ENCODE data around the gene CNIH1.
"Not testable (repeated sequence)": the region's sequence is repeated elsewhere in the genome, so short reads cannot be mapped to it uniquely, and the experiment has no call there.

The CNIH1 gene

DNA sequence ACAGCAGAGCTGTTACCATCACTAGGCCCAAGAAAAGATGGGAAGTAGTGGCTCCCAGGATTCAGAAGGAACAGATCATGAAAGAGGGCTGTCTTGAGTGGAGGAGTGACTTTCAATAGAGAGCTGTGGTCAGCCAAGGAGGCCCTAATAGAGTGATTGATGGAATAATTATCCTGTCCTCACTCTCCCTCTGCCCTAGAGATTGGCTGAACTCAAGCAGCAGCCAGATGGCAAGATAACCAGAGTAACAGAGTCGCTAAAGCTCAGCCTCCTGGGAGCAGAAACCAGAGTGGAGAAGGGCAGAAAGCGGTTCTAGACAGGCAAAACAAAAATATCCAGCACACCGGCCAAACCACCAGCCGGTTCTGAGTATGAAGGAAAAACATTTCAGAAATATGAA, 24.5 kb upstream of the CNIH1 start:
- DNase-seq = no peak

DNA sequence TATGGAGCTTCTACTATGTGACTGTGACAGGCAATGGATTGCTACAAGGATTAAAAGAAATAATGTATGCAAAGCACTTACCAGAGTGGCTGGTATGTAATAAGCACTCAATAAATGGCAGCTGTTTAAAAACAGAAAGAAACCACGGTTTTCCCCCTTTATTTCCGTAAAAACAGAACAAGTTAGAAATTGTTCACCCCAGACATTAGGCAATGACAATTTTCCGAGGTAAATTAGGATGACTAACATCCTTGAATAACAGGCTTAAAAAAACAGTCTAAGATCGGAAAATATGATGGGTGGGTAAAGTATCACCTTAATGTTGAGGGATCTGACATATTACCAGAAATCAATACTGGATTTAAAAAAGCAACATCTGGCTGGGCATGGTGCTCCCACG, 20.9 kb upstream of the CNIH1 start:
- DNase-seq = no peak

DNA sequence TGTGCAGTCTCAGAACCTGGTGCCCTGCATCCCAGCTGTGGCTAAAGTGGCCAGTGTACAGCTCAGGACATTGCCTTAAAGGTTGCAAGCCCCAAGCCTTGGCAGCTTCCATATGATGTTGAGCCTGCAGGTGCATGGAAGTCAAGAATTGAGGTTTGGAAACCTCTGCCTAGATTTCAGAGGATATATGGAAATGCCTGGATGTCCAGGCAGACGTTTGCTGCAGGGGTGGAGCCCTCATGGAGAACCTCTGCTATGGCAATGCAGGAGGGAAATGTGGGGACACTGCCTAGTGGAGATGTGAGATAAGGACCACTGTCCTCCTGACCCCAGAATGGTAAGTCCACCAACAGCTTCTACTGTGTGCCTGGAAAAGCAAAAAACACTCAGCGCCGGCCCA, 17.9 kb upstream of the CNIH1 start:
- no peak for DNase-seq

DNA sequence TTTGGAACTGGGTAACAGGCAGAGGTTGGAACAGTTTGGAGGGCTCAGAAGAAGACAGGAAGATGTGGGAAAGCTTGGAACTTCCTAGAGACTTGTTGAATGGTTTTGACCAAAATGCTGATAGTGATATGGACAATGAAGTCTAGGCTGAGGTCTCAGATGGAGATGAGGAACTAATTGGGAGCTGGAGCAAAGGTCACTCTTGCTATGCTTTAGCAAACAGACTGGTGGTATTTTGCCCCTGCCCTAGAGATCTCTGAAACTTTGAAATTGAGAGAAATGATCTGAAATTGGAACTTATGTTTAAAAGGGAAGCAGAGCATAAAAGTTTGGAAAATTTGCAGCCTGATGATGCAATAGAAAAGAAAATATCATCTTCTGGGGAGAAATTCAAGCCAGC, 17.4 kb upstream of the CNIH1 start:
- not testable (repeated sequence) for DNase-seq

DNA sequence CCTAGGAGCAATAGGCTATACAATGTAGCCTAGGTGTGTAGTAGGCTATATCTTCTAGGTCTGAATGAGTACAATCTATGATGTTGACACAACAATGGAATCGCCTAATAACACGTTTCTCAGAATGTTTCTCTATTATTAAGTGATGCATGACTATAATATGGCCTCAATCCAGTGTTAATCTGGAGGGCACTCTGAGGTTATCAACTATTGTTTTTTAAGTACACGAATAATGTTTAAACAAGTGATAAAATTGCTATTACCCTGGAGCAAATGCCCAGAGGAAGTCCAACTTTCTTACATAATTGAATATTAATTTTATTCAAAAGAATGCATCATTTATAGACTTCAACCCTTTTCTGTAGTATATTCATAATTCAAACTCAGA, 16.4 kb upstream of the CNIH1 start:
- no peak for DNase-seq

DNA sequence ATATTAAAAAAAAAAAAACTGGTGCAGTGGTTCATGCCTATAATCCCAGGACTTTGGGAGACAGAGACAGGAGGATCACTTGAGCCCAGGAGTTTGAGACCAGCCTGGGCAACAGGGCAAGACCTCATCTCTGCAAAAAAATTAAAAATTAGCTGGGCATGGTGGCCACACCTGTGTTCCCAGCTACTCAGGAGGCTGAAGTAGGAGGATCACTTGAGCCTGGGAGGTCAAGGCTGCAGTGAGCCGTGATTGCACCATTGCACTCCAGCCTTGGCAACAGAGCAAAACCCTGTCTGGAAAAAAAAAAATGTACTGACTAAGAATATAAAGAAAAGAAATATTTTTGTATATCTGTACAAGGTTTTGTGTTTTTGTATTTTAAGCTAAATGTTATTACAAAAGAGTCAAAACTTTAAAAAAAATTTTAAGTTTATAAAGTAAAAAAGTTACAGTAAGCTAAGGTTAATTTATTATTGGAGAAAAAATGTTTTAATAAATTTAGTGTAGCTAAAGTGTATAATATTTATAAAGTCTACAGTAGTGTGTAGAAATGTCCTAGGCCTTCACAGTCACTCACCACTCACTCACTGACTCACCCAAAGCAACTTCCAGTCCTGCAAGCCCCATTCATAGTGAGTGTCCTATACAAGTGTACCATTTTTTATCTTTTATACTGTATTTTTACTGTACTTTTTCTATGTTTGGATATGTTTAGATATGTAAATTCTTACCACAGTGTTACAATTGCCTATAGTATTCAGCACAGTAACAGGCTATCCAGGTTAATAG, 15.8 kb upstream of the CNIH1 start:
- DNase-seq = not testable (repeated sequence)

DNA sequence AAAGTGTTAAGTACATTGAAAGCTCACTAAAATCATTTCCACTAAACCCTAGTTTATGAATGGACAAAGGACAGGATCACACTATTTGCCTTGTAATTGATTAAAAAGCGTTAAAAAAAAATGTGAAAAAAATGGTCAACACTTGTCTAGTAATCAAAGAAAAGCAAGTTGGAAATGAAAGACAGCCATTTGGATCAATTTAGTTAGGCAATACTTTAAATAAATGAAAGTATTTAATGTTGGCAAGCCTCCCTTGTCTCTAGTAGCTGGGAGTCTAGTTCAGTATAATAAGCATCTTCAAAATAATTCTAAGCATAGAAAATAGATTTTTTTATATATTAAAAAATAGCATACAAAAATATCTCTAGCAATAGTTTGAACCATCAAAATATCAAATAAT, 14.2 kb upstream of the CNIH1 start:
- DNase-seq = no peak

DNA sequence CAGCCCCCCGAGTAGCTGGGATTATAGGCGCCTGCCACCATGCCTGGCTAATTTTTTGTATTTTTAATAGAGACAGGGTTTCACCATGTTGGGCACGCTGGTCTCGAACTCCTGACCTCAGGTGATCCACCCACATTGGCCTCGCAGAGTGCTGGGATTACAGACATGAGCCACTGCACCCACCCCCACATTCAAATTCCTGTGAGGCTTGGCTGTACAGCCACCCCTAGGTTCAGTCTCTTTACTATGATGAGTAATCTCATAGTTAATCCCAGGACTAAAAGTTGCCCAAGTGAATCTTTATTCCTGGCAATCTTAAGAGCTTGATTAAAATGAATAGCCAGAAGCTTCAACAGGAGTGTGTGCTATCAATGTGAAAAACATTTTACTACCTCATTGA, 12.8 kb upstream of the CNIH1 start:
- not testable (repeated sequence) for DNase-seq

DNA sequence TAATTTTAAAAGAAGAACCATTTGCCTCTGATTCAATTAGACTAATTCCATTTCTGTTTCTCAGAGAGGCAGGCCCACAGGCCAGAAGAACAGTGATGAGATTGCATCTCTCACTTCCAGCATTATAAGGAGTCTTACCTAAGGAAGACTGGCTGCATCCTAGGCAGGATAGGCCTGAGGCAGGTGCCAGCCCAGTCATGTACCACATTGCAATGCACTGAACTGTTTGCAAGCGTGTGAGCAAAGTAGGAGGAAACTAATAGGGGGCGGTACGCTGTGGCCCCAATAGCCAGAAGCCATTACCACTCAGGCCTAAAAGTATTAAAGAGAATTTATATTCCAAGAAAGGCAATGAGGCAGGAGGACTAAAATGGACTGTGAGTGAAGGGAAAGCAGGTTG, 12.1 kb upstream of the CNIH1 start:
- DNase-seq = no peak

DNA sequence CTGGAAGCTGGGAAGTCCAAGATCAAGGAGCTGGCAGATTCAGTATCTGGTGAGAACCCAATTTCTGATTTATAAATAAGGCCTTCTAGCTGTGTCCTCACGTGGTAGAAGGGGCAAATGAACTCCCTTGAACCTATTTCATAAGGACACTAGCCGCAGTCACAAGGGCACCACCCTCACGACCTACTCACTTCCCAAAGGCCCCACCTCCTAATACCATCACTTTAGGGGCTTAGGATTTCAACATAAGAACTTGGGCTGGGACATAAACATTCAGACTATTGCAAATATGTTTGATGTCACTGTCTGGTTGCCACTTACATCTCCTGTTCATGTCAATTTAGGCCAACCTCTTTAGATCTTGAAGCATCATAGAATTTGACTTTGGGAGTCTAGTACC, 10.8 kb upstream of the CNIH1 start:
- DNase-seq = no peak

DNA sequence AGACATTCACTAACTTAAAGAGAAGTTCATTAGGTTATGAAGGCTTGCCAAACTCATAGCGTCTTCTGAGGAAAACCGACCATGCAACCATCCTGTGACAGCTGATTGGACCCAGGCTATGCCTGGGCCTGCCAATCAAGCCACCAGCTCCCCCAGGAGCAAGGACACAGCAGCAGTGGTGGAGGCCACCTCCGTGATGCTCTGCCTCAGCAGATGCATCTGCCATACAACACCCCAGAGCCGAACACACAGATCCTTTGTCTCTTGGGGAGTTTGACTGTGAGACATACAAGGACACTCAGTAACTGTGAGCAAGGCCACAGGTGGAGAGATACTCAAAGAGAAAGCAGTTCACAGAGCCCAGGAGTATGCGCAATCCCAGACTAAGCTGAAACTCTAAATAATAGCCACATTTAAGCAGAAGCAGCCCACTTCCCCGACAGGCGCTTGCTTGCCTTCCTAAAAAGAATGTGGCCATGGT, 10.0 kb upstream of the CNIH1 start:
- no peak for DNase-seq

DNA sequence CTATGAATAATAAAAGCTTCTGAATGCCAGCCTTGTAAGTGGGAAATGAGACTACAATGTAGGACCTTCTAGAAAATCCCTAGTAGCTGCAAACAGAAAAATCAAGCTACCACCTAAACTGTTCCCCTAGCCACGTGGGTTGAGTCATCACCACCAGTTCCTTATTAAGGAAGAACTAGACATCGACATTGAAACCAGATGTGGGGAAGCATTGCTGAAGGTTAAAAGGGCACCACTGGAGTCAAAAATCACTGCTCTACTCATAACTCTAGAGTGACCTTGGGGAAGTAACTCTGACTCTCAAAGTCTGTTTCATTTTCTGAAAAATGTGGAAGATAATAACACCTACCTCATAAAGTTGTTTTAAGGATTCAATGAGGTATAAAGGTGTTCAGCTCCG, 9.4 kb upstream of the CNIH1 start:
- DNase-seq = no peak

DNA sequence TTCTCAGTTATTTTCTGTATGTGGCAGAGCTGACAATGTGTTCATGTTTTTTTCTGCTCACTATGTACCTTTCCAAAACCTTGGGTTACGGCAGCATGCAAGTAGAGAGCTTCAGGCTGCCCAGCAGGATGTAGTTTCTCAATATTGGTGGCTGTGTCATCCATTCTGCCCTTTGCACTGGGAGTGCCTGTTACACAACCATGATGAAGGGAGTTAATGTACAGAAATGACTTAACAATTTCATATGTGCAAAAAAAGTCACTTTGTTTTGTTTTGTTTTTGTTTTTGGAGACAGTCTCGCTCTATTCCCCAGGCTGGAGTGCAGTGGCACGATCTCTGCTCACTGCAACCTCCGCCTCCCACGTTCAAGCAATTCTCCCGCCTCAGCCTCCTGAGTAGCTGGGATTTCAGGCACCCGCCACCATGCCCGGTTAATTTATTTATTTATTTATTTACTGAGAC, 6.1 kb upstream of the CNIH1 start:
- DNase-seq = no peak

DNA sequence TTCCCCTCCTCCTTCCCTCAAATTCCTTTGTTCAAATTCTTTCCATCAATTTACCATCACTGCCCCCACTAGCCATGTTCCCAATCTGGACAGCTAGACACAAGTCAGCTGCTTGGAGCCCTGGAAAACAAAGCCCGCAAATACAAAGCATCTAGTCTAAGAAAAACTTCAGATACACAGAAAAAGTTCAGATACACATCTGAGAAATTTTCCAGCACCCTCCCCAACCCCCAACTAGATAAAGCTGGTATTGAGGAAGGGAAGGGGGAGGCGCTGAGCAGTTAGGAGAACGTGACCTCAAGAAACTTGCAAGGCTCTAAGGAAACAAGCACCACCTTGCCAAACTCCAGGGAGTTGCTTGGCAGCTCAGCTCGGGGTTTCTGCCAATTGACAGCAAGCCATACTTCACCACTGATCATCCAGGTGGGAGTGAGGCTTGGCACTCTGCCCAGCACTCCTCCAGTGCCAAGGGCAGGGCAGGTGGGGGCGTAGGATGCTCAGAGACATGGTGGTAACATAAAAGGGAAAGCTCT, 5.1 kb upstream of the CNIH1 start:
- DNase-seq = no peak

DNA sequence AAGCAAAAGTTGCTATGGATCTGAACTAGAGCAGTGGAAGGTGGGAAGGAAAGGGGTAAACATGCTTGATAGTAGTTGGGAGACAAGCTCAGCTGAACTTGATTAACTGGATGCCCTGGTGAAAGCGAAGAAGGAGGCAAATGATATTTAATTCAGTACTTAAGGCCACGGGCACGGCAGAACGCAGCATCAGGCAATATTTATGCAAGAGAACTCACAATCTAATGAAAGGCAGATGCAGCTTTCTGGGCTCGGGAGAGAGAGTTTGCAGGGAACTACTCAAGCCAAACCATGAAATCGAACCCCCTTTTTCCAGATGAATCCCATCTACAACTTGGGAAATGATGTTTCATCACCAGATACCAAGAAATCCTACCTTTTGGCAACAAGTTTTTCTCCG, 3.5 kb upstream of the CNIH1 start:
- DNase-seq = no peak

DNA sequence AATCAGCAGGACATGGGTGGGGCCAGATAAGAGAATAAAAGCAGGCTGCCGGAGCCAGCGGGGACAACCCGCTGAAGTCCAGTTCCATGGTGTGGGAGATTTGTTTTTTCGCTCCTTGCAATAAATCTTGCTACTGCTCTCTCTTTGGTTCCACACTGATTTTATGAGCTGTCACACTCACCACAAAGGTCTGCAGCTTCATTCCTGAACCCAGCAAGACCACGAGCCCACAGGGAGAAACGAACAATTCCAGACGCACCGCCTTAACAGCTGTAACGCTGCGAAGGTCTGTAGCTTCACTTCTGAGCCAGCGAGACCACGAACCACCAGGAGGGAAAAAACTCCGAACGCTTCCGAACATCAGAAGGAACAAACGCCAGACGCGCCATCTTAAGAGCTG, 2.8 kb upstream of the CNIH1 start:
- no peak for DNase-seq

DNA sequence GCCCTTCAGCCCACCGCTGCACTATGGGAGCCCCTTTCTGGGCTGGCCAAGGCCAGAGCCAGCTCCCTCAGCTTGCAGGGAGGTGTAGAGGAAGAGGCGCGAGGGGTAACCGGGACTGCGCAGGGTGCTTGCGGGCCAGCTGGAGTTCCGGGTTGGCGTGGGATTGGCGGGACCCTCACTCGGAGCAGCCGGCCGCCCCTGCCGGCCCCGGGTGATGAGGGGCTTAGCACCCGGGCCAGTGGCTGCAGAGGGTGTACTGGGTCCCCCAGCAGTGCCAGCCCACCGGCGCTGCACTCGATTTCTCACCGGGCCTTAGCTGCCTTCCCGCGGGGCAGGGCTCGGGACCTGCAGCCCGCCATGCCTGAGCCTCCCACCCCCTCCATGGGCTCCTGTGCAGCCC, 1.8 kb upstream of the CNIH1 start:
- DNase-seq = not testable (repeated sequence)

DNA sequence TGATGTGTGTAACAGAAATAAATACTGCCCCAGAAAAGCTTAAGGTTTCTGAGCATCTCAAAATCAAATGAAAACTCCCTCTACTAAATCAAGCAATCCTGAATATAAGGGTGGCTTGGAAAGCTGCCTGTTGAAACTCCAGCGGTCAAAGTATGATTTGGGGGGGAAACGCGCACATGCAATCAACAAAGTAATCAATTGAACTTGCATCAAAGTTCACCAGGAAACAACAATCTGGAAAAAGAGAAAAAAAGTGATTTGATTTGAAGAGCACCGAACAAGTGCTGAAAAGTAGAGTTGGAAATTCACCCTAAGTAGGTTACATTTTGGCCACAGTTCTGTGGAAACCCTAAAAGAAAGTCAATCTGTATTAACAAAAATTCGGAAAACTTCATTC, 700 bp downstream of the CNIH1 start:
- no peak for DNase-seq

DNA sequence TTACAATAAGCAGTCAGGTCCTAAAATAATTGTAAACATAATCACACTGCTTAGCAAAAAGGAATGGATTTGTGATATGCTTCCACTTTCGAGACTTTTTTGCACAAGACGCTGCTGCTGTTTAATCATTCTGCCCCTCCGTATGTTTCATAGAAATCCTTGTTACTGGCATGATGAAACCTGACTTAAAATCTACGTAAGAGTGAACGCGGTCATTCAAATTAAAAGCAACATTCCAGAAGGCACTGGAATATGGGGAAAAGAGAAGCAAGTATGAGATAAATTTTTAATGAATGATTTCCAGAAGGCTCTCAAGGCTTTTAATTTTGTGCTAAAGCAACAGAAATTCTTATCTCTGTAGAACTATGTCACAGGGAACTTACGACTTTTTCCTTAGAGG, 1.1 kb downstream of the CNIH1 start:
- DNase-seq = no peak

DNA sequence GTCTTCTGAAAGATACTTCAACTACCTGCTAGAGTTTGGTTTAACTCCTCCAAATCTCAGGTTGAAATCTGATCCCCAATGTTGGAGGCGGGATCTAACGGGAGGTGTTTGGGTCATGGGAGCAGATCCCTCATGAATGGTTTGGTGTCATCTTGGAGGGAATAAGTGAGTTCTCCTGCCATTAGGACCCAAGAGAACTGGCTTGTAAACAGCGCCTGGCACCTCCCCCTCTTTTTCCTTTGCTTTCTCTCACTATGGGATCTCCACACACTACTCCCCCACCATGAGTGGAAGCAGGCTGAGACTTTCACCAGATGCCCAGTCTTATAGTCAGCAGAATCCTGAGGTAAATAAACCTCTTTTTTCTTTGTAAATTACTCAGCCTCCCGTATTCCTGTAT, 2.5 kb downstream of the CNIH1 start:
- no peak for DNase-seq

DNA sequence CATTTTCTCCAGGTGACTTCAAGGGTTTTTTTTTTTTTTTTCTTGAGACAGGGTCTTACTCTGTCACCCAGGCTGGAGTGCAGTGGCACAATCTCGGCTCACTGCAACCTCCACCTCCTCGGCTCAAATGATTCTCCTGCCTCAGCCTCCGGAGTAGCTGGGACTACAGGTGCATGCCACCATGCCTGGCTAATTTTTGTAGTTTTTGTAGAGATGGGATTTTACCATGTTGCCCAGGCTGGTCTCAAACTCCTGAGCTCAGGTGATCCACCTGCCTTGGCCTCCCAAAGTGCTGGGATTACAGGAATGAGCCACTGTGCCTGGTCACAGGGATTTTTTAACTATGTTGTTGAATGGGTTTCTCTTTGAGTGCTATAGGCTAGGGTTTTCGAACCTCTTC, 3.2 kb downstream of the CNIH1 start:
- DNase-seq = not testable (repeated sequence)

DNA sequence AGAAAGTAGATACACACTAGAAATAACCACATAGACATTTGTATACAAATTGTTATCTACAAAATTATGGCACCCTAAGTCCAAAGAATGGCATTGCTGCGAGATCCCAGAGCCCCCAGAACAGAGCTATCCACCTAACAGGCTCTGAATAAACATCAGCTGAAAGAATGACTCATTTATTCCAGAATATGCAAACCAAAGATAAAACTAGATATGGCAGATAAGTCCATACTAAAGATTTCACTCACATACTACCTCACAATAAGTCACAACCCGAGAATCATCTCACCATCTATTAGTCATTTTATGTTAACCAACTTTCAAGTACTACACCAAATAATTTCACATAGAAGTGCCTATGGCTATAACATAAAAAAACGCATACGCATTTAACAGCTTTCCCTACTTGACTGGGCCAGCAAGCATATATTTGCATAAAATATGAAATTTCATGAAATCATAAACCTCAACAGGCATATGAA, 5.6 kb downstream of the CNIH1 start:
- no peak for DNase-seq

DNA sequence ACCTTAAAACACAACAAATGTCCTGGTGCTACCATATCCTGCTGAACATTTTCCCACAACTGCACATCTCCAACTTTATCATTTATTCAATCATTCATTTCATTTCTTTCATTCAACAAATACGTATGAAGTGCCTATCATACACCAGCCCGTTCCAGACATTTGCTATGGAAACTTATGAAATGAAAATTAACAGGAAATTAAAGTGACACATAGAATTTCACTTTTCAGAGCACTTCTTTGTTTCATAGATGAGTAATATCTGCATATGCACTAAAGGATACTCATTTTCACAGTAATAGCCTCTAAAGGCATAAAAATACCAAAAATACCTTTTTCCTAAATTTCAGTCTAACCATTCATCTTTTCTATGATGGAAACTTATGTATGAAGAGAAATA, 12.6 kb downstream of the CNIH1 start:
- DNase-seq = no peak

DNA sequence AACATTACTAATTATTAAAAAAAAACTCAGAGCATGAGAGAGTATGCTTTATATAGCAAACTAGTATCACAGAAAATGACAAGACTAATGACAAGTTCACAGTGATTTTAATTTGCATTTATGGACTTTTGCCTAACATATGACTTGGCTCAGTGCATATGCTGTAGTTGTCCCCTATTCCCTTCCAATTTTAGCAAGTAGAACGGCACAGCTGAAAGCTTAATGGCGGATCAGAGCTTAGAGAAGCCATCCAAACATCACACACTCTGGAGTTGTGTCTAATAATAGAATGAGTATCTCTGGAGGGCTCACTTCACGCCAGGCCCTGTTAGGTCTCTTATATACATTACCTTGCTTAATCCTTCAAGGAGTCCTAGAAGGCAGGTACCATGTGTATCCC, 13.3 kb downstream of the CNIH1 start:
- no peak for DNase-seq

All from NCI-H1694 (cell line).